K562 (cell line): ENCODE measurements around the gene RPL38.

ENCODE experiments used
- FOXJ3 ChIP-seq: sonication (generic); formaldehyde crosslinking; IDR thresholded peaks from 2 replicates; pipeline ENCODE4 v1.4.0; 2020; ENCODE audit warnings: mild to moderate bottlenecking, missing genetic modification reagents
- FOXP1 ChIP-seq: sonication (generic); formaldehyde crosslinking; IDR thresholded peaks from 2 replicates; pipeline ENCODE4 v1.8.0; 2022; ENCODE audit warnings: mild to moderate bottlenecking, missing genetic modification reagents
- POLR2A ChIP-seq: fragments of 450-650 bp; conservative IDR thresholded peaks from 2 replicates; pipeline ENCODE4 v1.6.1; 2016
- SMAD1 ChIP-seq: fragments of 150-350 bp; IDR thresholded peaks from 2 replicates; pipeline ENCODE4 v1.6.1; 2014; ENCODE audit warnings: low read length, low read depth; ENCODE audit not compliant: partially characterized antibody
- SMC3 ChIP-seq: conservative IDR thresholded peaks from 2 replicates; pipeline ENCODE4 v1.6.1; 2011; ENCODE audit warnings: low read depth, low read length, improper control_type of control experiment; ENCODE audit not compliant: insufficient read depth
- TFAM ChIP-seq: fragments of 250-450 bp; sonication (Bioruptor Pico); conservative IDR thresholded peaks from 2 replicates; pipeline ENCODE4 v1.5.0; 2021; ENCODE audit warnings: mild to moderate bottlenecking, moderate library complexity
- ZNF174 ChIP-seq: fragments of 250-450 bp; sonication (Bioruptor Pico); IDR thresholded peaks from 2 replicates; pipeline ENCODE4 v1.4.0; 2020; ENCODE audit warnings: mild to moderate bottlenecking
- ZNF282 ChIP-seq: sonication (generic); formaldehyde crosslinking; IDR thresholded peaks from 2 replicates; pipeline ENCODE4 v1.8.1; 2023; ENCODE audit warnings: missing genetic modification reagents
- TF ChIP-seq, protein P1 (sequence below): sonication (generic); formaldehyde crosslinking; IDR thresholded peaks from 2 replicates; pipeline ENCODE4 v1.8.1; 2023; ENCODE audit warnings: mild to moderate bottlenecking, missing genetic modification reagents
- TF ChIP-seq, protein P2 (sequence below), 3 experiments: IDR thresholded peaks in 2 of 3; conservative IDR thresholded peaks in 1 of 3; 2 replicates each; pipeline ENCODE4 v1.5.1; 2011 to 2012; ENCODE audit warnings: low read length in 3 of 3, mild to moderate bottlenecking in 3 of 3, control low read depth in 2 of 3, improper control_type of control experiment in 1 of 3, inconsistent platforms in 1 of 3, low read depth in 1 of 3, mixed read lengths in 1 of 3, moderate library complexity in 1 of 3; ENCODE audit not compliant: insufficient read depth in 2 of 3
- TF ChIP-seq, protein P3 (sequence below): fragments of 200-600 bp; sonication (generic); IDR thresholded peaks from one replicate; pipeline ENCODE4 v1.6.1; 2012; ENCODE audit warnings: mild to moderate bottlenecking, low read depth, low read length, inconsistent platforms

DNA sequence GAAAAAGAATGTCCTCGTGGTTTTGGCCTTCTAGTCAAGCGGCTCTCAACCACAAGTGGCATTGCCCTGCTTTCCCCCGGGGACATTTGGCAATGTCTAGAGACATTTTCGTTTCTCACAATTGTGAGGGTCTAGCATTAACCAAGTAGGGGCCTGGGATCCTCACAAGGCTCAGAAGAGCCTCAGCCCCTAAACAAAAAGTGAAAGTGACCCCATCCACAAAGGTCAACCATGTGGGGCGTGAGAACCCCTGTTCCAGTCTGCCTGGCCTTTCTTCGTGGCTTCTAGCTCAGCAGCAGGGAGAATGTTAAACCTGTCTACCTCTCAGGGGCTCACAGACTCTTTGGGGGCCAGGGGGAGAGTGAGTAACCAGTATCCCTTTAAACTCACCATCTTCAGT is 4.8 kb upstream of the RPL38 start:
- TF ChIP-seq FOXP1 (CRISPR knock-in tag) (no peak), SMC3 (no peak), ZNF282 (CRISPR knock-in tag) (no peak), SMAD1 (no peak), TFAM (CRISPR knock-in tag) (no peak), POLR2A (no peak), ZNF174 (no peak), FOXJ3 (CRISPR knock-in tag) (no peak)
- TF ChIP-seq, protein P1, sequence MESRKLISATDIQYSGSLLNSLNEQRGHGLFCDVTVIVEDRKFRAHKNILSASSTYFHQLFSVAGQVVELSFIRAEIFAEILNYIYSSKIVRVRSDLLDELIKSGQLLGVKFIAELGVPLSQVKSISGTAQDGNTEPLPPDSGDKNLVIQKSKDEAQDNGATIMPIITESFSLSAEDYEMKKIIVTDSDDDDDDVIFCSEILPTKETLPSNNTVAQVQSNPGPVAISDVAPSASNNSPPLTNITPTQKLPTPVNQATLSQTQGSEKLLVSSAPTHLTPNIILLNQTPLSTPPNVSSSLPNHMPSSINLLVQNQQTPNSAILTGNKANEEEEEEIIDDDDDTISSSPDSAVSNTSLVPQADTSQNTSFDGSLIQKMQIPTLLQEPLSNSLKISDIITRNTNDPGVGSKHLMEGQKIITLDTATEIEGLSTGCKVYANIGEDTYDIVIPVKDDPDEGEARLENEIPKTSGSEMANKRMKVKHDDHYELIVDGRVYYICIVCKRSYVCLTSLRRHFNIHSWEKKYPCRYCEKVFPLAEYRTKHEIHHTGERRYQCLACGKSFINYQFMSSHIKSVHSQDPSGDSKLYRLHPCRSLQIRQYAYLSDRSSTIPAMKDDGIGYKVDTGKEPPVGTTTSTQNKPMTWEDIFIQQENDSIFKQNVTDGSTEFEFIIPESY (CRISPR knock-in tag) = no peak
- TF ChIP-seq, protein P2, sequence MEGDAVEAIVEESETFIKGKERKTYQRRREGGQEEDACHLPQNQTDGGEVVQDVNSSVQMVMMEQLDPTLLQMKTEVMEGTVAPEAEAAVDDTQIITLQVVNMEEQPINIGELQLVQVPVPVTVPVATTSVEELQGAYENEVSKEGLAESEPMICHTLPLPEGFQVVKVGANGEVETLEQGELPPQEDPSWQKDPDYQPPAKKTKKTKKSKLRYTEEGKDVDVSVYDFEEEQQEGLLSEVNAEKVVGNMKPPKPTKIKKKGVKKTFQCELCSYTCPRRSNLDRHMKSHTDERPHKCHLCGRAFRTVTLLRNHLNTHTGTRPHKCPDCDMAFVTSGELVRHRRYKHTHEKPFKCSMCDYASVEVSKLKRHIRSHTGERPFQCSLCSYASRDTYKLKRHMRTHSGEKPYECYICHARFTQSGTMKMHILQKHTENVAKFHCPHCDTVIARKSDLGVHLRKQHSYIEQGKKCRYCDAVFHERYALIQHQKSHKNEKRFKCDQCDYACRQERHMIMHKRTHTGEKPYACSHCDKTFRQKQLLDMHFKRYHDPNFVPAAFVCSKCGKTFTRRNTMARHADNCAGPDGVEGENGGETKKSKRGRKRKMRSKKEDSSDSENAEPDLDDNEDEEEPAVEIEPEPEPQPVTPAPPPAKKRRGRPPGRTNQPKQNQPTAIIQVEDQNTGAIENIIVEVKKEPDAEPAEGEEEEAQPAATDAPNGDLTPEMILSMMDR (IDR thresholded peaks at IDR 0.05 in 2 of 3, conservative IDR thresholded peaks at IDR 0.05 in 1 of 3; ENCODE audit: insufficient read depth in 2 of 3, low read depth in 1 of 3, low read length in 3 of 3) = no peak
- TF ChIP-seq, protein P3, sequence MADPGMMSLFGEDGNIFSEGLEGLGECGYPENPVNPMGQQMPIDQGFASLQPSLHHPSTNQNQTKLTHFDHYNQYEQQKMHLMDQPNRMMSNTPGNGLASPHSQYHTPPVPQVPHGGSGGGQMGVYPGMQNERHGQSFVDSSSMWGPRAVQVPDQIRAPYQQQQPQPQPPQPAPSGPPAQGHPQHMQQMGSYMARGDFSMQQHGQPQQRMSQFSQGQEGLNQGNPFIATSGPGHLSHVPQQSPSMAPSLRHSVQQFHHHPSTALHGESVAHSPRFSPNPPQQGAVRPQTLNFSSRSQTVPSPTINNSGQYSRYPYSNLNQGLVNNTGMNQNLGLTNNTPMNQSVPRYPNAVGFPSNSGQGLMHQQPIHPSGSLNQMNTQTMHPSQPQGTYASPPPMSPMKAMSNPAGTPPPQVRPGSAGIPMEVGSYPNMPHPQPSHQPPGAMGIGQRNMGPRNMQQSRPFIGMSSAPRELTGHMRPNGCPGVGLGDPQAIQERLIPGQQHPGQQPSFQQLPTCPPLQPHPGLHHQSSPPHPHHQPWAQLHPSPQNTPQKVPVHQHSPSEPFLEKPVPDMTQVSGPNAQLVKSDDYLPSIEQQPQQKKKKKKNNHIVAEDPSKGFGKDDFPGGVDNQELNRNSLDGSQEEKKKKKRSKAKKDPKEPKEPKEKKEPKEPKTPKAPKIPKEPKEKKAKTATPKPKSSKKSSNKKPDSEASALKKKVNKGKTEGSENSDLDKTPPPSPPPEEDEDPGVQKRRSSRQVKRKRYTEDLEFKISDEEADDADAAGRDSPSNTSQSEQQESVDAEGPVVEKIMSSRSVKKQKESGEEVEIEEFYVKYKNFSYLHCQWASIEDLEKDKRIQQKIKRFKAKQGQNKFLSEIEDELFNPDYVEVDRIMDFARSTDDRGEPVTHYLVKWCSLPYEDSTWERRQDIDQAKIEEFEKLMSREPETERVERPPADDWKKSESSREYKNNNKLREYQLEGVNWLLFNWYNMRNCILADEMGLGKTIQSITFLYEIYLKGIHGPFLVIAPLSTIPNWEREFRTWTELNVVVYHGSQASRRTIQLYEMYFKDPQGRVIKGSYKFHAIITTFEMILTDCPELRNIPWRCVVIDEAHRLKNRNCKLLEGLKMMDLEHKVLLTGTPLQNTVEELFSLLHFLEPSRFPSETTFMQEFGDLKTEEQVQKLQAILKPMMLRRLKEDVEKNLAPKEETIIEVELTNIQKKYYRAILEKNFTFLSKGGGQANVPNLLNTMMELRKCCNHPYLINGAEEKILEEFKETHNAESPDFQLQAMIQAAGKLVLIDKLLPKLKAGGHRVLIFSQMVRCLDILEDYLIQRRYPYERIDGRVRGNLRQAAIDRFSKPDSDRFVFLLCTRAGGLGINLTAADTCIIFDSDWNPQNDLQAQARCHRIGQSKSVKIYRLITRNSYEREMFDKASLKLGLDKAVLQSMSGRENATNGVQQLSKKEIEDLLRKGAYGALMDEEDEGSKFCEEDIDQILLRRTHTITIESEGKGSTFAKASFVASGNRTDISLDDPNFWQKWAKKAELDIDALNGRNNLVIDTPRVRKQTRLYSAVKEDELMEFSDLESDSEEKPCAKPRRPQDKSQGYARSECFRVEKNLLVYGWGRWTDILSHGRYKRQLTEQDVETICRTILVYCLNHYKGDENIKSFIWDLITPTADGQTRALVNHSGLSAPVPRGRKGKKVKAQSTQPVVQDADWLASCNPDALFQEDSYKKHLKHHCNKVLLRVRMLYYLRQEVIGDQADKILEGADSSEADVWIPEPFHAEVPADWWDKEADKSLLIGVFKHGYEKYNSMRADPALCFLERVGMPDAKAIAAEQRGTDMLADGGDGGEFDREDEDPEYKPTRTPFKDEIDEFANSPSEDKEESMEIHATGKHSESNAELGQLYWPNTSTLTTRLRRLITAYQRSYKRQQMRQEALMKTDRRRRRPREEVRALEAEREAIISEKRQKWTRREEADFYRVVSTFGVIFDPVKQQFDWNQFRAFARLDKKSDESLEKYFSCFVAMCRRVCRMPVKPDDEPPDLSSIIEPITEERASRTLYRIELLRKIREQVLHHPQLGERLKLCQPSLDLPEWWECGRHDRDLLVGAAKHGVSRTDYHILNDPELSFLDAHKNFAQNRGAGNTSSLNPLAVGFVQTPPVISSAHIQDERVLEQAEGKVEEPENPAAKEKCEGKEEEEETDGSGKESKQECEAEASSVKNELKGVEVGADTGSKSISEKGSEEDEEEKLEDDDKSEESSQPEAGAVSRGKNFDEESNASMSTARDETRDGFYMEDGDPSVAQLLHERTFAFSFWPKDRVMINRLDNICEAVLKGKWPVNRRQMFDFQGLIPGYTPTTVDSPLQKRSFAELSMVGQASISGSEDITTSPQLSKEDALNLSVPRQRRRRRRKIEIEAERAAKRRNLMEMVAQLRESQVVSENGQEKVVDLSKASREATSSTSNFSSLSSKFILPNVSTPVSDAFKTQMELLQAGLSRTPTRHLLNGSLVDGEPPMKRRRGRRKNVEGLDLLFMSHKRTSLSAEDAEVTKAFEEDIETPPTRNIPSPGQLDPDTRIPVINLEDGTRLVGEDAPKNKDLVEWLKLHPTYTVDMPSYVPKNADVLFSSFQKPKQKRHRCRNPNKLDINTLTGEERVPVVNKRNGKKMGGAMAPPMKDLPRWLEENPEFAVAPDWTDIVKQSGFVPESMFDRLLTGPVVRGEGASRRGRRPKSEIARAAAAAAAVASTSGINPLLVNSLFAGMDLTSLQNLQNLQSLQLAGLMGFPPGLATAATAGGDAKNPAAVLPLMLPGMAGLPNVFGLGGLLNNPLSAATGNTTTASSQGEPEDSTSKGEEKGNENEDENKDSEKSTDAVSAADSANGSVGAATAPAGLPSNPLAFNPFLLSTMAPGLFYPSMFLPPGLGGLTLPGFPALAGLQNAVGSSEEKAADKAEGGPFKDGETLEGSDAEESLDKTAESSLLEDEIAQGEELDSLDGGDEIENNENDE = no peak
